ENCODE measurements around the gene OTOP1.
"Not testable (repeated sequence)": the region's sequence is repeated elsewhere in the genome, so short reads cannot be mapped to it uniquely, and the experiment has no call there.

The OTOP1 gene

DNA sequence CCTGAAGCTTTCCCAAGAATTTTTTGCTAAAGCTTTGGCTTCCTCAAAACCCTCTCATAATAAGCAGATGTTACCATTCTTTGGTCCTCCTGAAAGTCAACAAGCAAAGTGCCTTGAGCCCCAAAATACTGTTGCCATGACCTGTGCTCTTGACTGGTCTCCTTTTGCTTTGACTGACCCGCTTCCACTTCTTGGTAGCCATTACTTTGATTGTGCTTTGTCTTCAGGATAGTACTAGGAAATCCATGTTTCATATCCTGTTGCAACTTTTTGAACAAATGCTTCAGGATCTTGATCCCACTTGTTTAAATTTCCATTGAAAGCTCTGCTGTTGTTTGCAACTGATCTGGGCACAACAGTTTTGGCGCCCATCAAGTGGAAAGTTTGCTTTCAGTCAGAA lies 6.9 kb upstream of the OTOP1 start:
- DNase-seq (ENCODE audit: low read depth) = no peak

GRCh38 chr4:4228356-4228668 lies 1.6 kb upstream of the OTOP1 start:
- no peak for DNase-seq (ENCODE audit: low read depth)

- DNase-seq (ENCODE audit: low read depth) = no peak
Measured at GRCh38 chr4:4227510-4228355, 1.0 kb upstream of the OTOP1 start.

- no peak for DNase-seq (ENCODE audit: low read depth)
Measured at GRCh38 chr4:4225915-4226605, 669 bp downstream of the OTOP1 start.

DNA sequence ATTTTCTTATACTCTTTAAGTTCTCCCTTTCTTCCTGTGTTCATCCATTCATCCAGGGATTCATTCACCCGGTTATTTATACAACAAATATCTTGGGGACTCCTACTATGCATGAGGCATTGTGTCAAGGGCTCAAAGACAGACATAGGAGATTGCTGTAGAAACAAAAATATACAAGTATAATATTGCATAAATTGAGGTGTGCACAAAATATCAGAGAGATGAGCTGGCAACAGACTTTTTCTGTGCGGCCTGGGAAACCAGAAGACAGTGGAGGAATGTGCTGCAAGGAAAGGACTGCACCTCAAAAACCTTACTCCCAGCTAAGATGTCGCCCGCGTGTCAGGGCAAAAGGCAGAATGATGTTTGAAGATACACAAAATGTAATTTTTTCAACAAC lies 9.6 kb downstream of the OTOP1 start:
- DNase-seq (ENCODE audit: low read depth) = no peak

- no peak for DNase-seq (ENCODE audit: low read depth)
Measured at GRCh38 chr4:4216648-4217047, 10.1 kb downstream of the OTOP1 start.

DNA sequence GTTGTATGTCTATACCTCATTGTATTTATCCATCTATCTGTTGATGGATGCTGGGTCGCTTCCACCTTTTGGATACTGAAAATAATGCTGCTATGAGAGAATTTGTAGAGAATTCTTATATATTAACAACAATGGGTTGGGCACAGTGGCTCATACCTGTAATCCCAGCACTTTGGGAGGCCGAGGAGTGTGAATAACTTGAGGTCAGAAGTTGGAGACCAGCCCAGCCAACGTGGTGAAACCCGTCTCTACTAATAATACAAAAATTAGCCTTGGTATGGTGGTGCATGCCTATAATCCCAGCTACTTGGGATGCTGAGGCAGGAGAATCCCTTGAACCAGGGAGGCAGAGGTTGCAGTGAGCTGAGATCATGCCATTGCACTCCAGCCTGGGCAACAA lies 13.1 kb downstream of the OTOP1 start:
- not testable (repeated sequence) for DNase-seq (ENCODE audit: low read depth)

DNA sequence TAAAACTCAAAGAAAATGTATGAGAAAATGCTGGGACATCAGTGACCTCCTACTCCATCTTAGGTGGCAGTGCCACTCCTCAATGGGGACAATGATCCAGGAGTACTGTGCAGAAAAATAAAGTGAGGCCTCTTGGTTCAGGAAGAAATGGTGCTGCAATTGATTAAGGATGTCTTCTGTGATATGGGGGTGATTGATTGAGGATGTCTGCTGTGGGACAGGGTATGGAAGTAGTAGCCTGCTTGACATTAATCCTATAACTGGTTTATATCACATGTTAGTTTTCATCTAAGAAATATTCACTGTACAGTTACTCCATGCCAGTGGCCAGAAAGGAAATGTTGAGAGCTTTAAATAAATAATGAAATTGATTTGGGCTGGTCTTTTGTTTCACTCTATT lies 20.5 kb downstream of the OTOP1 start:
- no peak for DNase-seq (ENCODE audit: low read depth)

DNA sequence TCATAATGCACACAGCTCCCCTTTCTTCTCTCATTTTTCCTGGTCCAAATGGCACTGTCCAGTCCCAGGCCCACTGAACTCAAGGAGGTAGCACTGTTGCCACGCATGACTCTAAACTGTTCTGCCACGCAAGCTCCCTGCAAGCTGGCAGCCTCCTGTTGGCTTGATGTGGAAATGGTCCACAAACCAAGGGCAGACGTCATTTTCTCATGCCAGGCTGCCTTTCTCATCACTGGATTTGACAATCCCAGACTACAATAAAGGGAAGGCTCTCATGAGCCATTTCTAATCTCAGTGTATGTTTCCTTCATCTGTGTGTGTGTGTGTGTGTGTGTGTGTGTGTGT lies 22.4 kb downstream of the OTOP1 start:
- no peak for DNase-seq (ENCODE audit: low read depth)

DNA sequence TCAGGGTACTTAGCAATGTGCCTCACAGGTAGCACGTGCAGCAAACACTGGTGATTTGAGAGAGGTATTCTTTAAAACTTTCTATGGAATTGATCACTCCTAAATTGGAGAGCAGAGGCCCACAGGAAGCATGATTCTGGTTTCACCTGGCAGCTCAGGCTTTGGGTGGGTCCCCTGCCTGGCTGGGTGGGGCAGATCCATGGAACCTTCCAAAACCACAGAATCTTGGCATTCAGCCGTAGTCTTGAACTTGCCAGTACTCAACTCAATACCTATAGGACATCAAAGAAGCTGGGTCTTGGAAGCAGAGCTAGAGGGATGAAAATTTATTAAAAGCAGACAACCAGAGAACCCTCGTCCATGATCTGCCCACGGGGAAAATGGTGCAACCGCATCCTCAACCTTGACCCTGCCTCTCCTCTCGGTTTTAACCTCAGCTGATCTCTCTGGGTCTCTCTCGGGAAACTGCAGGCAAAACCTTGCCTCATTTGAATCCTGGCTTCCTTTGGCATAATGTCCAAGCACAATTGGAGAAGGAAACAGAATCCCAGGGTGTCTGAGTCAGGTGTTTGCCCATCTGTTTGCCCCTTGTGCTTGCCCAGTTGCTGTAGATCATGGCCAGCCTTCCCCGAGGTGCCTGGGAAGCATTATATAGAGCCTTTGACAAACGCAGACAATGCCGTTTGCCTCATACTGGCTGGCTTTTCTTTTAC lies 22.9 kb downstream of the OTOP1 start:
- DNase-seq (ENCODE audit: low read depth) = no peak

DNA sequence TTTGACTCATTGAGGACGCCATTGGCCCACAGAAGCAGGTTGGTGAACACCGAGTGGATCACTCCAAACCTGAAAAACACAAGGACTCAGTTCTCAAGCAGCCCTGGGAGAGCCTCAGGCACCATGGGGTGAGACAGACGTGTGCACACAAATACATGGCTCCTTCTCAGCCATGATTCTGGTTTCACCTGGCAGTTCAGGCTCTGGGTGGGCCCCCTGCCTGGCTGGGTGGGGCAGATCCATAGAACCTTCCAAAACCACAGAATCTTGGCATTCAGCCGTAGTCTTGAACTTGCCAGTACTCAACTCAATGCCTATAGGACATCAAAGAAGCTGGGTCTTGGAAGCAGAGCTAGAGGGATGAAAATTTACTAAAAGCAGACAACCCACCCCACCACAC lies 24.2 kb downstream of the OTOP1 start:
- DNase-seq (ENCODE audit: low read depth) = no peak

GRCh38 chr4:4200624-4201023 lies 26.1 kb downstream of the OTOP1 start:
- no peak for DNase-seq (ENCODE audit: low read depth)

GRCh38 chr4:4195354-4195753 lies 31.4 kb downstream of the OTOP1 start:
- no peak for DNase-seq (ENCODE audit: low read depth)

GRCh38 chr4:4188557-4188956 lies 38.2 kb downstream of the OTOP1 start:
- not testable (repeated sequence) for DNase-seq (ENCODE audit: low read depth)

DNA sequence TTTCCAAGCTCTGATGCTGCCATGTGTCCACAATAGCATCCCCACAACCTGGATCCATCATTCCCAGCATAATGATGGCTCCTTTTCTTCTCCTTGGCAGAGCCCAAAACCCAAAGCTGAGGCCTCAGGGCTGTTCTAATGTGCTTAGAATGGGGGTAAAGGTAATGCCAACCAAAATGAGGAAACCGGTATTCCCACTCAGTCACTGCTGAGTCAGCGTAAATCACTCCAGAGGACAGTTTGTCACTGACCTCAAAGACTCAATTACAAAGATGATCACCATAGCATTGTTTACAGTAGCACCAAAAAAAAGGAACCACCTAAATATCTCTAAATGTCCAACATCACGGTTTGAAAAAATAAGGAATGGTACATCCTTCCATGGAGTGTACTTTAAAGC lies 41.2 kb downstream of the OTOP1 start:
- no peak for DNase-seq (ENCODE audit: low read depth)

GRCh38 chr4:4182835-4183568 lies 43.7 kb downstream of the OTOP1 start:
- no peak for DNase-seq (ENCODE audit: low read depth)

GRCh38 chr4:4170596-4171150 lies 56.1 kb downstream of the OTOP1 start:
- DNase-seq (ENCODE audit: low read depth) = no peak

GRCh38 chr4:4167981-4168780 lies 58.5 kb downstream of the OTOP1 start:
- not testable (repeated sequence) for DNase-seq (ENCODE audit: low read depth)

DNA sequence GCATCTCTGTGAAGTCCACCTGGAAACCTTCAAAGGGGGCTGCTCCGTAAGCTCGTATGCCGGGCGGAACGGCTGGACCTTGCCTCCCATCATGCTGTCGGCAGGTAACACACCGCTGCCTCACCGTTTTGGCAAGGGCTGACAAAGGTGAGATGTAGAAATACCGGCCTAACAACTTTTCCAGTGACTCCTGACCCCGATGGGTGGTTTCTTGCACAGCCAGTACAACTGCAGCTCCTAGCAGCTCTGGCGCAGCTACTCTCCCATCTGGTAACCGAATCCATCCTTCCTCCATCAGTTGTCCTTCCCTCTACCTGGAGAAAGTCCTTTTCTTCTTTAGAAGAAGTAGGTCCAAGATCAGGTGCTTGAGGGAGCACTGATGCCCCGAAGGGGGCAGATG lies 59.7 kb downstream of the OTOP1 start:
- not testable (repeated sequence) for DNase-seq (ENCODE audit: low read depth)

- not testable (repeated sequence) for DNase-seq (ENCODE audit: low read depth)
Measured at GRCh38 chr4:4165701-4166392, 60.9 kb downstream of the OTOP1 start.

Measured in T follicular helper cell (primary cell).